Head of caudate nucleus (tissue), 42 donors: ENCODE results near the gene ANKRD22.
"Not testable (repeated sequence)": the region's sequence is repeated elsewhere in the genome, so short reads cannot be mapped to it uniquely, and the experiment has no call there.

Experiments used
- DNase-seq, 42 donors: peaks; one replicate each; pipeline versions ENCODE4 v3.0.0 to v3.0.0-alpha.2; 2020 to 2021; ENCODE audit warnings: mixed read lengths in 7 of 42
- intact Hi-C: fragments of 100-400 bp; cut with DNase I; formaldehyde crosslinking; loops from one replicate; pipeline ENCODE4 v1.15.0; 2022

Gene ANKRD22

DNA sequence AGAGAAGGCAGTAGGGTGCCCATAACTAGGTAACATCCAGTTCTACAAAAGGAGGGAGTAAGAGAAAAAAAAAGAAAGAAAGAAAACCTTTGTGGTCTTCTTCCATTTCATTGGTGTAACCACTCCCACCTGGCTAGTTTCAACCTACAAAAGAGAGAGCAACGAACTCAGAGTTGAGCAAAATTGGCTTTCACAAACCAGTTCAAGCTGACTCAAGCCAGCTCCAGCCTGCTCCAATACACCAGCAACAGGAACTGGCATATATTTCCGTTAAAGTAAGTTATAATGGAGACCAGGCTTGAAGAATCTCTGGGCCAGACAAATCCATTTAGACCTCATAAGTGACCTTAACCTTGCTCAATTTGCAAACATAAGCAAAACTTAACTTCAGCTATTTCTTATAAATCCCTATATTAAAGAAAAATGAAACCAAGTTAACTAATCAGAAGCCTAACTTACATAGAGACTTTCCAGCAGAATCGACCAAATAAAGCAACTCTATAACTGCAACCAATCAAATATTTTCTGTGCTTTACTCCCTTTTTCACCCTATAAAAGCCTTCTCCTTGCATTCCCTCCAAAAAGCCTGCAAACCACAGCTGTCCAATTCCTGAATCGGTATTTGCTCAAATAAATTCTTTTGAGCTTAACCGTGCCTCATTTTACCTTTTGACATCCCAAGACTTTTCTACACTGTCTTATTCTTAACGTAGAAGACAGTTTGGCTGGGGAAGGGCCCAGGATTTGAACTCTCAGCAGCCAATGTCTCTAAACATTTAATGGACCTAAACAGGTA lies 10.1 kb downstream of the ANKRD22 start:
- no peak for DNase-seq
- intact Hi-C loops: no loop called here

DNA sequence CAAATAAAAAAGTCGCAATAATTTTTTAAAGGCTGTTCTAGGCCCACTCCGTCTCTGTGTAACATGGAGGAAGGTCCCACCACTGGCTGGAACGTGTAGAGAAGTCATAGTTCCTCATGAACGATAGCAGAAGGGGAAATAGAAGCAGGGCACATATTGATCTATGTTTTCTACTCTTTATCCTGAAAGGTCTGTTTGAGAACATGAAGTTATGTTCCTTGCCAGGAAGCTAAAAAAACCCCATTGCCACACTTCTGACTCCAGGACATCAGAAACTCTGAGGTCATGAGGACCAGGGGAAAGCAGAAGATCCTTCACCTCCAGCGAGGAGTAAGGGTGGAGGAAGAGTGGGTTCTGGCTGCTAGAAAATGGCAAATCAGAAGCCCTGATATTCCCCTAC lies 10.8 kb downstream of the ANKRD22 start:
- intact Hi-C loops: no loop called here
- DNase-seq: no peak

DNA sequence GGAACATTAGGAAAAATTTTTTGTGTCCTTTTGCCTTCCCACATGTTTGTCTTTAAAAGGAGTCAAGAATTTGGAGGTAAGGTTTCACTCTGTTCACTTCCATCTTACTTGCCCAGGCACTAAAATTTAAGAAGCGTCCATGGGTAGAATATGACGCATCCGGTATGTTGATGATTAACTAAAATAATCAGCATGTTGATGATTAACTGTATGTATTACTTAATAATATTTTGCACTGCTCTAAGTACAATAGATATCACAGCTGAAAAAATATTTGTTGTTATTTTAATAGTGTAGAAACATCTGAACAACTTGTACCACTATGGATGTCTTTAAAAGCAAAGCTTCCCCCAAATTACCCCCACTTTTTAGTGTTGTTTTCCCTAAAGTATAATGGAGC lies 11.5 kb downstream of the ANKRD22 start:
- DNase-seq: no peak
- intact Hi-C loops: no loop called here

DNA sequence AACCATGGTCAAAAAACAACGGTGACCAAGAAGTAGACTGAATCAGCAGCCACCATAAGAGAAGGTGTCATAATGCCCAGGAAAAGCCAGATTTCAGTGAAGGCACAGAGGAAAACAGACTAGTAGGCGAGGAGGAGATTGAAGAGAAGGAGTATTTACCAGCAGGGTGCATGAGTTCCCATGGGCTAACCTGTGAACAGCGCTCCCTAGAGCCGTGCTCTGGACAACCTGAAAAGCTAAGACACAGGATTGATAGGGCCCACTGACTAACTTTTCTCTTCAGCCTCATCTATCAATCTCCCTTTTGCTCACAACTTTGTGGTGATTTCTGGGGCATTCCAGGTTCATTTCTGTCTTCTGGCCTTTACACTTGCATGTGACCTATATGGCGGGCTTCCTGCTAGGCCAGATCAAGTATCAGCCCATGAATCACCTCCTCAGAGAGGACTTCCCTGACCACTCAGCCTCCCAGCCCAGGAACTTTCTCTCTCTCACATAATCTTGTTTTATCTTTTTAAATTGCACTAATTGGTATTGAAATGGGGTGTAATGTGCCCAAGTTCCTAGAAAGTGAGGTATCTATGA lies 12.8 kb downstream of the ANKRD22 start:
- no peak for DNase-seq
- intact Hi-C loops: loop anchor here (5.0 to 10.0 kb wide), 2 partner anchors 93 to 376 kb away; no protein-coding TSS in a partner anchor

DNA sequence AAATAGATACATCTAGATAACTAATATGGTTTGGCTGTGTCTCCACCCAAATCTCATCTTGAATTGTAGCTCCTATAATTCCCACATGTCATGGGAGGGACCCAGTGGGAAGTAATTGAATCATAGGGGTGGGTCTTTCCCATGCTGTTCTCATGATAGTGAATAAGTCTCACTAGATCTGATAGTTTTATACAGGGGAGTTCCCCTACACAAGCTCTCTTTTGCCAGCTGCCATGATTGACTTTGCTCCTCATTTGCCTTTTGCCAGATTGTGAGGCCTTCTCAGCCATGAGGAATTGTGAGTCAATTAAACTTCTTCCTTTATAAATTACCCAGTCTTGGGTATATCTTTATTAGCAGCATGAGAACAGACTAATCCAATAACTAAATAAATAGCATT lies 14.0 kb downstream of the ANKRD22 start:
- intact Hi-C loops: loop anchor here (5.0 to 10.0 kb wide), 2 partner anchors 95 to 377 kb away; no protein-coding TSS in a partner anchor
- DNase-seq: not testable (repeated sequence)

DNA sequence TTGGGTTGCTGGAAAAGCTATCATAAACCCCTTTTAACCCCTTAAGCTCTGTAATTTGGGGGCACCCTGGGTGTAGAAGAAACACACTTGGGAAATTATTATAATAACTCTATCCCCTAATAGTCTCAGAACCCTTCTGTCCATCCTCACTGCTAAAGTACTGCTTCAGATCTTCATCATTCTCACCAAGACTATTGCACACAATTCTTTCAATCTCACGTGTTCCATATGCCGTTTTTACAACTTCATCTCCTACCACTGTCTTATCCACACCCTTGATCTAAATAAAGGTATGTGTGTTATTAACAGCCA lies 15.8 kb downstream of the ANKRD22 start:
- no peak for DNase-seq
- intact Hi-C loops: loop anchor here (5.0 to 10.0 kb wide), 2 partner anchors 96 to 379 kb away; no protein-coding TSS in a partner anchor

DNA sequence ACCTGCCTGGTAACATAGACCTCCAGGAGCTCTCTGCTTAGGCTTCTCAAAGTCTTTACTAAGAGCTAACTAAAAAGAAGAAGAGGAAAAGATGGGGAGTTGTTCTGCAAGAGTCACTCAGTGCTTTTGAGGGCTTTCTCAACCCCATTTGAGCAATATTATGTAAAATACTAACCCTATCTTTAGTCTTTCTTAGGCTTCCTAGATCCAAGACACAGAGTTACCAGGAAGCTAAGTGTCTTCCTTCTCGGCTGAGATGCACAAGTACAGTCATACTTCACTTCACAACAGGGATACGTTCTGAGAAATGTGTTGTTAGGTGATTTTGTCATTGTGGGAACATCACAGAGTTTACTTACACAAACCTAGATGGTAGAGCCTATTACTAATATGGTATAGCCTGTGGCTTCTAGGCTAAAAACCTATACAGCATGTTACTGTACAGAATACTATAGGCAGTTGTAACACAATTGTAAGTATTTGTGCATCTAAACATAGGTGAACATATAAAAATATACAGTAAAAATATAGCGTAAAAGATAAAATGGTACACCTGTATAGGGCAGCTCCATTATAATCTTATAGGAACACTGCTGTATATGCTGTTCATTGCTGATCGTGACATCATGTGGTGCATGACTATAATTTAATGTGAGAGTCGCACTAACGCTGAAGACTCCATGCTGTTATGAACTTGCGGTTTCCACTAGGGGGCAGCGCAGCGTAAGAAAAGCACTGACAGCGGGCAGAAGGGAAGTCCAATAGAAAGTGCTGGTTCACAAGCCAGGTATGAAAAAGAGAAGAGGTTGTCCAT lies 16.3 kb downstream of the ANKRD22 start:
- intact Hi-C loops: loop anchor here (5.0 to 10.0 kb wide), 2 partner anchors 97 to 379 kb away; no protein-coding TSS in a partner anchor

DNA sequence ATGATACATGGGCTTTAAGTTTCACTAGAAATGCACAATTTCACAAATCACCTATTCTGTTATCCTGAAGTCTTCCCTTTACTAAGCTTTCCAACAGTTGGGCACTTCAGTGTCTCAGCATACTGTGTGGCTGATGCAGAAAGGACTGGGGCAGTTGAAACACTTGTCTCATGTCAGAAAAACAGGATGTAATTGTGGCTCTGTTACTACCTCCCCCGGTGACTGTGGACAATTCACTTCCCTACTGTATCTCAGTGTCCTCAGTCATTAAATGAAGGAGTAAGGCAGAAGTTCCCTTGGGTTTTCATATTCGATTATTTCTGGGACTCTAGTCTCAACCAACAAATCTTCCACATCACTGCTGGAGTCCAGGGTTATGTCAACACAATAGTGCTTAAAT lies 17.9 kb downstream of the ANKRD22 start:
- DNase-seq: no peak
- intact Hi-C loops: loop anchor here (10.0 kb wide), 1 partner anchor 381 kb away; no protein-coding TSS in a partner anchor

More for the DNA sequence above, 16.3 kb downstream of the ANKRD22 start:
- peak; percentile 69 to 93 (median 86) for DNase-seq

DNA sequence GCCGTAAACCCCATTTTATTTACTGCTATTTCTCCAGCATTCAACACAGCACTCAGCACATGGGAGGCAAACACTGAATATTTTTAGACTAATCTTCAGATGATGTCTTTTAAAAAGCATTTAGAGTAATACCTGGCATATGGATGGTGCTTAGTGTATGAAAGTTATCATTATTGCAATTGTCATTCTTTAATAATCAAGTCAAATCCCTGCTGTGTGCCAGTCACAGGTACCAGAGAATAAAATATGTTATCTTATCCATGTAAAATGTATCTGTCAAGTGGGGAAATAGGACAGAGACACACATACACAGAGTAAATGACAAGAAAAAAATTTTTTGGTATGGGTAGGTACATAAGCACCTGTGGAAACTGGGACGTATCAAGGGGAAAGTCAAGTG lies 18.5 kb downstream of the ANKRD22 start:
- intact Hi-C loops: loop anchor here (10.0 kb wide), 1 partner anchor 382 kb away; no protein-coding TSS in a partner anchor
- no peak for DNase-seq

DNA sequence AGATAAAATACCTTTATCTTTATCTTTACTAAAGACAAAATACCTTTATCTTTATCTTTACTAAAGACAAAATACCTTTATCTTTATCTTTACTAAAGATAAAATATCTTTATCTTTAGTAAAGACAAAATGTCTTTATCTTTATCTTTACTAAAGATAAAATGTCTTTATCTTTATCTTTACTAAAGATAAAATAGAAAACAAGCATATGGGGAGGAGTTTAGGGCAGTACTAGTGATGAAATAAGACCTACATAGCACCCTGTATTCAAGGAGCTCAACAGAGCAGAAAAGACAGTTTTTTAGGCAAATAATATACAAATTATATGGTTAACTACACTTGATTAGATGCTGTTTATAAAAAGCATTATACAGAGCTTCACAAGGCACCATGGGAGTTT lies 19.3 kb downstream of the ANKRD22 start:
- intact Hi-C loops: loop anchor here (10.0 kb wide), 1 partner anchor 382 kb away; no protein-coding TSS in a partner anchor
- no peak for DNase-seq

DNA sequence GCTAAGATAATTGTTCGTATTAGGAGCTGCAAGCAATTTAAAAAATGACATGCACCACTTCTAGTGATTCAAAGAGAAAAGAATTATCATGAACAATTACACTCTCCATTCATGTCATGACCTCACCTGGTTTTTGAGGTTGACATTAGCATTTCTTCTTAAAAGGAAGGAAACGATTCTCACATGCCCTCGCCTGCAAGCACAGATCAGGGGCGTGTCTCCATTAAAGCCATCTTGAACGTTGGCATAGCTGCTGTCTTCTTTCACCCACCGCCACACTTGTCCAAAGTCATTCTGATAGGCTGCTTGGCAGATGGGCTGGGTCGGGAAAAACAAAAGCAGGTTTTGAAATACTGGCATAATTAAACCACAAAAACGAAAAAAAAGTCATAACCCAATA lies 19.9 kb downstream of the ANKRD22 start:
- intact Hi-C loops: loop anchor here (10.0 kb wide), 1 partner anchor 383 kb away; no protein-coding TSS in a partner anchor
- DNase-seq: no peak

DNA sequence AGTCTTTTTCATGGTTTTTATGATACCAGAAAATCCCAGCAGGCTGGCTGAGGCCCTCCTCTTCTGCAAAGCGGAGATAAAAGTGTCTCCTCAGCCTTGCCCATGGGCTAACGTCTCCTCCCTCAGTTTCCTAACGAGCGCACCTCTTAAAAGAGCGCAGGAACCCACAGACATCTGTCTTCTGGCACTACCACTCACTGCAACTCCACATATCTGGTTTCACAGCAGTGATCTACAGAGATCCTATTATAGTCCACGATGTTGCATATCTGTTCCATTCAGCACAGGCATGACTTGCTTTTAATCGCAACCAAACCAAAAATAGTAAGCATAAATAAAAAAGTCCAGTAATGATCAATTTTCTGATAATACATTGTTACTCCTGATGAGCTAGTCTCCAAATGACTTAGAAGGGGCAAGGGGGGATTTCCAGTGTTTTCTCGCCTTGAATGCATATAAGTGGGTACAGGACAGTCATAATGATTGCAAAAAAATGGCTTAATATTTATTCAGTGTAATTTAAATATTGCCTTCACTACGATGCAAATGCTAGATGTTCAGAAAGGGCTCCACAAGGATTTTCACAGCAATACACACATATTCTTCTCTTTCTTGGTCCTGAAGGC lies 20.9 kb downstream of the ANKRD22 start:
- no peak for DNase-seq
- intact Hi-C loops: loop anchor here (10.0 kb wide), 1 partner anchor 384 kb away; no protein-coding TSS in a partner anchor

DNA sequence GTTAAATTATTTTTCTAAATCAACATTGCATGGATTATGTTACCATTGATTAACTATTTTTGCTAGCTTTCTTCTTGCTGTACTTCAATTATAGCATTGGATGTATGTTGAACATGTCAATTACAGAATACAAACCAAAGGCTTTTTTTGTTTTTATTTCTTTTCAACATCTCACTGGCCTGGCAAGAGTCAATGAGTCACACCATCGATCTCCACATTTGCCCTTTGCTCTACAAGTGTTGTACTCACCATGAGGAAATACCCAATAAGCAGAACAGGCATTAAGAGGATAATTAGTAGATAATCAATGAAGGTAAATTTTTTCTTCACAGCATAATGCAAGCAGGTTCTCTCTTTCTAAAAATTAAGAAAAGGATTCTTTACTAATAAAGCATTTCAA lies 23.3 kb downstream of the ANKRD22 start:
- intact Hi-C loops: no loop called here
- no peak for DNase-seq

DNA sequence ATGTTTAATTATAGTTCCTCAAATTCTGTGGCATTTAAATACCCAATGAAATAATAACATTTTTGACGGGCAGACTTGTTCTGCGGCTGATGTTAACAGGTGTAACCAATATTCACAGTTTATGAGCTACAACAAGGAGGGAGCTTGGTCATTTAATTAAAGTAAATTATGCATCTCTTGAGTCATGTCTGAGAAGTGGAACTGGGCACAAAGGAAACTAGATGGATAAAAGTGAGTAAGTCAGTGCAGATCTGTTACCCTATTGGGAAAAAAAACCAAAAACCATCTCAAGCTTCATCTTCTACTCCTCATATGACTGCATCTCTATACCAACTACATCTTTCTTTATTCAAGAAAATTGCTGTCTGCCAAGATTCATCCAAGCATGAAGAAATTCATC lies 24.0 kb downstream of the ANKRD22 start:
- no peak for DNase-seq
- intact Hi-C loops: no loop called here

DNA sequence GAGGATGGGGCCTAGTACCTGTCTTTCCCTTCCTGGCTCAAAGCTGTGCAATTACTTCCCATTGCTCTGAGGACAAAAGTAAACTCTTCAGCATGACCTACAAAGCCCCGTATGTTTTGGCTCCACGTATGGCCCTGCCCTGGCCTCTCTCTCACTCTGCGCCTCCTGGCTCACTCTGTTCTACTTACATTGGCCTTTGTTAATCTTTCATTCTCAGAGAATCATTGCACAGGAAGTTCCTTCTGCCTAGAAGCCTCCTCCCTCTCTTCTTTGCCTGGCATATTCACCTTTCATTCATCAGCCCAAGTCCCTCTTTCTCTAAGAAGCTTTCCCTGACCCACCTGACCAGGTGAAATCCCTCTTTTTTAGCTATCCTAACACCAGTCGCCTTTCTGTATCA lies 25.3 kb downstream of the ANKRD22 start:
- intact Hi-C loops: no loop called here
- no peak for DNase-seq

DNA sequence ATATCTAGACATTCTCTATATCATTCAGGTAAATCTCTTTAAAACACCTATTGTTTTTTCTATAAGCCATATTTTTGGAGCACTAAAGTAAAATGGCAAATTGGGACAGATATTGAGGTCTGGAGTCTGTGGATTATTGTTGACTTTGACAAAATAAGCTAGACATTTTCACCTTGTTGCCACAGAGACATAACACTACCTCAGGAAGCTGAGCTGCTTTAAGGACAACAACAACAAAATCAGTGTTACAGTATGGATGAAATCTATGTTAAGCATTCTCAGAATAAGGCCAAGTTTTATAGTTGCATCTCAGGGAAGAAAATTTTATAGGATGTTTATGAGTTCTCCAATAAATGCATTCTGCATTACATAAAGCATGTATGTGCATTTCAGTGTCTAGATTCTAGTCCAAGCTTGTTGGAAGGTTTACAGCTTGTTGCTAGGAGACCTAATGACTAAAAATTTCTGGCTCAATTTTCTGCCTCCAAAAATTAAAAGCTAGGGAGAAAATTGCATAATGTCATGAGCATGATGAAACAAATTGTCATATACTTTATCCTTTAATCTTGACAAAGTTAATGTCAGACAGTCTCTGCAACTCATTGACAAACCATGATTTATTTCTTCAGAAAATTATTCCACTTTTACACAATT lies 30.8 kb downstream of the ANKRD22 start:
- DNase-seq: no peak
- intact Hi-C loops: no loop called here

DNA sequence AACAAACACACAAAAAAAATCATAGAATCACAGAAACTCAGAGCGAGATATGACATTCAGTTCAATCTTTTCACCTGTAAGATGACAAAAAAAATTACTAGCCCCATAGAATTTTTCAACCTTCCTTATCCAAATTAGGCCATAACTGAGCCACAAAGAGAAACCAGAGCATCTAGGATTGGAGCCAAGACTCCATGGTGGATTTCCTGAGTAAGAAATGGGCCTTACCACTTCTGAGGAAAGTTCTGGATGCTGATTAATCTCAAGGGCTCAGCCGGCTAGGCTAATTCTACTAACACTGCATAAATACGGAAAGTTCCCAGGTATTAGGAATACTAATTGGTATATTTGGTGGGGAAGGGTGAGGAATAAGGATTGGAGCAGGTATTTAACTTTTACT lies 32.4 kb downstream of the ANKRD22 start:
- no peak for DNase-seq
- intact Hi-C loops: no loop called here

DNA sequence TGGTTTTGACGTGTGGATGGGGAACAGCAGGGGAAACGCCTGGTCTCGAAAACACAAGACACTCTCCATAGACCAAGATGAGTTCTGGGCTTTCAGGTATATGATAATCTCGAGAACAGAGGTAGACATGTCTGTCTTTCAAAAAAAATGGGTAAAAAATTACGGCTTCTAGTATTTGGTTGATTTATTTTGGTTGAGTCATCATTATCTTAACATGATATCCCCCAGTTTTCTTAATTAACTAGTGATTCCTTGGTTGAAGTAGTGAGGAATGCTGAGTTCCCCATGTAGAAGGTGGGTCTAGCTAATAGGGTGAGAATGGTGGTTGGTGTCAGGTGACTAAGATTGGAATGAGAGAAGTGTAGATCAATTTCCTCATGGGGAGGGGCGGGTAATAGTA lies 38.4 kb downstream of the ANKRD22 start:
- intact Hi-C loops: no loop called here
- DNase-seq: no peak
